Gastroesophageal sphincter (tissue), 4 donors: Measurements from ENCODE around the gene CD300A. TPM values are rescaled to one million over a fixed set of nuclear protein-coding genes. Genes with fewer than 3 reads are reported as not detected.

Experiments used
- ATAC-seq: fragments of 150-250 bp; one replicate; pipeline ENCODE4 v1.9.1; 2016; ENCODE audit warnings: mild to moderate bottlenecking, moderate library complexity
- H3K27ac ChIP-seq, 4 donors: fragments of 200-600 bp; sonication (generic) in 3 of 4; 1 replicate in 3 of 4; 2 replicates in 1 of 4; pipeline ENCODE4 v1.5.1; 2016 to 2019
- H3K27me3 ChIP-seq: fragments of 200-600 bp; sonication (generic); one replicate; pipeline ENCODE4 v1.5.1; 2019
- H3K36me3 ChIP-seq, 2 donors: fragments of 200-600 bp; sonication (generic); one replicate each; pipeline ENCODE4 v1.5.1; 2019; ENCODE audit warnings: control low read depth in 1 of 2
- H3K4me1 ChIP-seq, 3 donors: fragments of 200-600 bp; sonication (generic); 1 replicate in 2 of 3; 2 replicates in 1 of 3; pipeline ENCODE4 v1.5.1; 2016 to 2019; ENCODE audit warnings: control low read depth in 2 of 3
- H3K4me3 ChIP-seq, 2 donors: fragments of 200-600 bp; sonication (generic); one replicate each; pipeline ENCODE4 v1.5.1; 2019; ENCODE audit warnings: mild to moderate bottlenecking in 1 of 2, moderate library complexity in 1 of 2
- H3K9me3 ChIP-seq, 3 donors: fragments of 200-600 bp; sonication (generic); one replicate each; pipeline ENCODE4 v1.5.1; 2017 to 2019; ENCODE audit warnings: control low read depth in 2 of 3
- CTCF ChIP-seq, 4 experiments: fragments of 200-600 bp in 2 of 4; fragments of 450-650 bp in 2 of 4; sonication (generic) in 1 of 4; IDR thresholded peaks; one replicate each; pipeline ENCODE4 v1.5.1; 2017 to 2019; ENCODE audit warnings: antibody characterized with exemption in 4 of 4, mild to moderate bottlenecking in 2 of 4, moderate library complexity in 2 of 4
- EP300 ChIP-seq: sonication (generic); formaldehyde crosslinking; IDR thresholded peaks from one replicate; pipeline ENCODE4 v1.6.1; 2017; ENCODE audit warnings: antibody characterized with exemption, mild to moderate bottlenecking
- POLR2A ChIP-seq, 2 donors: fragments of 450-650 bp; IDR thresholded peaks; one replicate each; pipeline ENCODE4 v1.6.1; 2017; ENCODE audit warnings: antibody characterized with exemption in 2 of 2, mild to moderate bottlenecking in 2 of 2, moderate library complexity in 1 of 2
- POLR2AphosphoS5 ChIP-seq: sonication (generic); formaldehyde crosslinking; IDR thresholded peaks from one replicate; pipeline ENCODE4 v1.6.1; 2017; ENCODE audit warnings: antibody characterized with exemption
- WGBS, 2 donors: methylation state at CpG; one replicate each; pipeline ENCODE4 v1.1.5; 2018; ENCODE audit warnings: low coverage in 1 of 2; 5-methylcytosine and 5-hydroxymethylcytosine counted together
- total RNA-seq, 4 donors: library from RNA; depleted of rRNA; stranded (reverse); fragments of >200 nt; gene quantifications; one replicate each; pipeline ENCODE4 v1.1.0, GENCODE V29; 2016

CD300A gene
- total RNA-seq, 4 donors from 2014 or later = 2.0 to 5.8 (median 3.1) TPM

GRCh38 chr17:74426551-74427047, 39.8 kb upstream of the CD300A start:
- ATAC-seq = no peak
- 65 to 77% methylated on average over 8 to 9 of the region's 9 CpGs for WGBS, 2 donors
- peaks cover 30% of the 10 kb centered on the region for H3K27me3 ChIP-seq
- H3K36me3 ChIP-seq = no peaks in the 10 kb centered on the region
- no peak overlapping the region for H3K4me3 ChIP-seq
- TF ChIP-seq CTCF (IDR thresholded peaks at IDR 0.05) (no peak), POLR2AphosphoS5 (no peak), POLR2A (IDR thresholded peaks at IDR 0.05) (no peak), EP300 (no peak)
- no peak overlapping the region for H3K27ac ChIP-seq
- H3K4me1 ChIP-seq = peaks cover 0 to 32% (median 9%) of the 10 kb centered on the region in 3 donors
- no peaks in the 10 kb centered on the region for H3K9me3 ChIP-seq

- 20 to 40% methylated on average over 1 of the region's 10 CpGs for WGBS, 2 donors
- no peaks in the 10 kb centered on the region for H3K36me3 ChIP-seq
- no peak overlapping the region for H3K27ac ChIP-seq
- ATAC-seq = no peak
- peaks cover 32% of the 10 kb centered on the region for H3K27me3 ChIP-seq
- peaks cover 0 to 38% (median 16%) of the 10 kb centered on the region in 3 donors for H3K4me1 ChIP-seq
- H3K4me3 ChIP-seq = no peak overlapping the region
- no peaks in the 10 kb centered on the region for H3K9me3 ChIP-seq
- TF ChIP-seq CTCF (IDR thresholded peaks at IDR 0.05) (no peak), EP300 (no peak), POLR2A (IDR thresholded peaks at IDR 0.05) (no peak), POLR2AphosphoS5 (no peak)
Measured at GRCh38 chr17:74427048-74427762, 39.2 kb upstream of the CD300A start.

- no peaks in the 10 kb centered on the region for H3K9me3 ChIP-seq
- WGBS, 2 donors = 100% methylated on average over 1 of the region's 6 CpGs; no CpG with 5 or more reads in 1 of the 2 donors
- H3K4me3 ChIP-seq = no peak overlapping the region
- TF ChIP-seq POLR2AphosphoS5 (no peak), POLR2A (IDR thresholded peaks at IDR 0.05) (no peak), CTCF (IDR thresholded peaks at IDR 0.05) (no peak), EP300 (no peak)
- peaks cover 0 to 43% (median 16%) of the 10 kb centered on the region in 3 donors for H3K4me1 ChIP-seq
- ATAC-seq = no peak
- H3K36me3 ChIP-seq = no peaks in the 10 kb centered on the region
- H3K27me3 ChIP-seq = peaks cover 32% of the 10 kb centered on the region
- no peak overlapping the region for H3K27ac ChIP-seq
Measured at GRCh38 chr17:74427763-74428153, 38.7 kb upstream of the CD300A start.

GRCh38 chr17:74429604-74430384, 36.6 kb upstream of the CD300A start:
- peak overlapping the region; percentile 66 to 92 (median 88) for H3K27ac ChIP-seq
- peaks cover 0 to 56% (median 16%) of the 10 kb centered on the region in 3 donors for H3K4me1 ChIP-seq
- H3K9me3 ChIP-seq = no peaks in the 10 kb centered on the region
- no peak for TF ChIP-seq CTCF (IDR thresholded peaks at IDR 0.05)
- TF ChIP-seq POLR2A (IDR thresholded peaks at IDR 0.05) = no peak
- no peak for TF ChIP-seq EP300
- H3K27me3 ChIP-seq = peaks cover 23% of the 10 kb centered on the region
- peak; percentile 21 for ATAC-seq
- H3K36me3 ChIP-seq = no peaks in the 10 kb centered on the region
- WGBS, 2 donors = 68% methylated on average over 8 of the region's 19 CpGs; no CpG with 5 or more reads in 1 of the 2 donors
- peak overlapping the region in 1 of 2 donors; percentile 67 for H3K4me3 ChIP-seq
